Measurements from ENCODE around the gene GPR108. TPM values are rescaled to one million over a fixed set of nuclear protein-coding genes. Genes with fewer than 3 reads are reported as not detected.

The GPR108 gene
- total and polyA plus RNA-seq, 2 of the 8 experiments (the other 6 are each of a cell fraction or from before 2014, with no cell fraction given) = 34.9 to 46.0 TPM

DNA sequence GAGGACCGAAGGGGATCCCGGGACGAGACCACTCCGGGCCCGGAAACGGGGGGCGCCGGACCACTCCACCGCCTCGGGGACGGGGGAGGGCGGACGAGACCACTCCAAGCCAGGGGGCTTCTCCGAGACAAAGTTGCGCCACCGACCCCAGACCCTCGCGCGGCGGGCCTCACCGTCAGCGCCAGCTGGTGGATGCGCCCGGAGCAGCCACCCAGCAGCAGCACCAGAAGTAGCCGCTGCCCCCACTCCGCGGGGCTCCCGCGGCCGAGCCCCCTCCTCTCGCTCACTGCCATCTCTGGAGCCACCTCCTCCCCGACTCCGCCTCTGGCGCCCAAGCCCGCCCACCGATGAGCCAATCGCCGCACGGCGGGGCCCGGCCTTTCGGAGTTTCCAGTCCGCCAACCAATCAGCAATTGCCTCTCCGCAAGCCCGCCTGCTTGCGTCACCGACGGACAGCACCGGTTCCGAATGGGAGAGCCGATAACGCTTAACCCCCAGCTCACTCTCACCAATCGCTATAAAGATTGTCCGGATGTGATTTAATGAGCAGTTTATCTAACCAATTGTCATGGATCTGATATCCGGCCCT, at the start of gene GPR108 (continued):
- TF ChIP-seq RBBP5 (IDR thresholded peaks at IDR 0.05; ENCODE audit: borderline replicate concordance, low read depth, low read length) (no peak), YY1 (IDR thresholded peaks at IDR 0.05; ENCODE audit: low read depth, low read length) (no peak), TEAD4 (IDR thresholded peaks at IDR 0.05; ENCODE audit: low read depth, low read length) (no peak; the same call in 1 of the 2 replicates), TAF7 (optimal IDR thresholded peaks at IDR 0.05; ENCODE audit: borderline replicate concordance, low read depth, low read length) (no peak), SRF (IDR thresholded peaks at IDR 0.05; ENCODE audit: low read depth, low read length) (no peak), ASH2L (IDR thresholded peaks at IDR 0.05; ENCODE audit: low read length) (no peak), HDAC2 (IDR thresholded peaks at IDR 0.05; ENCODE audit: borderline replicate concordance in 1 of 2, low read depth in 2 of 2, low read length in 2 of 2) (no peak), RNF2 (IDR thresholded peaks at IDR 0.05; ENCODE audit: borderline replicate concordance, low read depth, low read length, missing control alignments, poor library complexity, severe bottlenecking) (no peak), RAD21 (IDR thresholded peaks at IDR 0.05 in 1 of 2, conservative IDR thresholded peaks at IDR 0.05 in 1 of 2; ENCODE audit: low read depth in 2 of 2, low read length in 2 of 2) (peak in 1 of 2 experiments; percentile 11; a peak in 1 of 4 replicates), KDM1A (IDR thresholded peaks at IDR 0.05; ENCODE audit: borderline replicate concordance, low read length) (no peak), GABPA (IDR thresholded peaks at IDR 0.05; ENCODE audit: borderline replicate concordance, insufficient read depth, low read length) (0 out of 2 replicates have a peak, but pooled peaks have one; percentile 20), HDAC6 (IDR thresholded peaks at IDR 0.05; ENCODE audit: low read depth, low read length) (no peak), POLR2A (IDR thresholded peaks at IDR 0.05; ENCODE audit: control extremely low read depth in 1 of 2, low read depth in 2 of 2, low read length in 2 of 2) (peak in 1 of 2 experiments; percentile 69; a peak in 2 of 3 replicates), SIN3A (conservative IDR thresholded peaks at IDR 0.05 in 1 of 2, IDR thresholded peaks at IDR 0.05 in 1 of 2; ENCODE audit: low read depth in 1 of 2, low read length in 2 of 2) (no peak)
- TF ChIP-seq, protein P1, sequence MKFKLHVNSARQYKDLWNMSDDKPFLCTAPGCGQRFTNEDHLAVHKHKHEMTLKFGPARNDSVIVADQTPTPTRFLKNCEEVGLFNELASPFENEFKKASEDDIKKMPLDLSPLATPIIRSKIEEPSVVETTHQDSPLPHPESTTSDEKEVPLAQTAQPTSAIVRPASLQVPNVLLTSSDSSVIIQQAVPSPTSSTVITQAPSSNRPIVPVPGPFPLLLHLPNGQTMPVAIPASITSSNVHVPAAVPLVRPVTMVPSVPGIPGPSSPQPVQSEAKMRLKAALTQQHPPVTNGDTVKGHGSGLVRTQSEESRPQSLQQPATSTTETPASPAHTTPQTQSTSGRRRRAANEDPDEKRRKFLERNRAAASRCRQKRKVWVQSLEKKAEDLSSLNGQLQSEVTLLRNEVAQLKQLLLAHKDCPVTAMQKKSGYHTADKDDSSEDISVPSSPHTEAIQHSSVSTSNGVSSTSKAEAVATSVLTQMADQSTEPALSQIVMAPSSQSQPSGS (IDR thresholded peaks at IDR 0.05; ENCODE audit: low read length) = no peak
- TF ChIP-seq, protein P2, sequence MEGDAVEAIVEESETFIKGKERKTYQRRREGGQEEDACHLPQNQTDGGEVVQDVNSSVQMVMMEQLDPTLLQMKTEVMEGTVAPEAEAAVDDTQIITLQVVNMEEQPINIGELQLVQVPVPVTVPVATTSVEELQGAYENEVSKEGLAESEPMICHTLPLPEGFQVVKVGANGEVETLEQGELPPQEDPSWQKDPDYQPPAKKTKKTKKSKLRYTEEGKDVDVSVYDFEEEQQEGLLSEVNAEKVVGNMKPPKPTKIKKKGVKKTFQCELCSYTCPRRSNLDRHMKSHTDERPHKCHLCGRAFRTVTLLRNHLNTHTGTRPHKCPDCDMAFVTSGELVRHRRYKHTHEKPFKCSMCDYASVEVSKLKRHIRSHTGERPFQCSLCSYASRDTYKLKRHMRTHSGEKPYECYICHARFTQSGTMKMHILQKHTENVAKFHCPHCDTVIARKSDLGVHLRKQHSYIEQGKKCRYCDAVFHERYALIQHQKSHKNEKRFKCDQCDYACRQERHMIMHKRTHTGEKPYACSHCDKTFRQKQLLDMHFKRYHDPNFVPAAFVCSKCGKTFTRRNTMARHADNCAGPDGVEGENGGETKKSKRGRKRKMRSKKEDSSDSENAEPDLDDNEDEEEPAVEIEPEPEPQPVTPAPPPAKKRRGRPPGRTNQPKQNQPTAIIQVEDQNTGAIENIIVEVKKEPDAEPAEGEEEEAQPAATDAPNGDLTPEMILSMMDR (IDR thresholded peaks at IDR 0.05; ENCODE audit: control extremely low read depth in 1 of 3, insufficient read depth in 1 of 3, low read depth in 1 of 3, low read length in 3 of 3) = peak in 1 of 3 experiments; percentile 10; a peak in 1 of 4 replicates
- TF ChIP-seq, protein P3, sequence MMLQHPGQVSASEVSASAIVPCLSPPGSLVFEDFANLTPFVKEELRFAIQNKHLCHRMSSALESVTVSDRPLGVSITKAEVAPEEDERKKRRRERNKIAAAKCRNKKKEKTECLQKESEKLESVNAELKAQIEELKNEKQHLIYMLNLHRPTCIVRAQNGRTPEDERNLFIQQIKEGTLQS (IDR thresholded peaks at IDR 0.05; ENCODE audit: insufficient read depth, low read depth, low read length) = no peak
